Dendritic cell treated with granulocyte-macrophage colony-stimulating factor and Interleukin-4, amounts not matched to agents 40 ng/mL and 50 ng/mL, for 4 days (primary cell): ENCODE results near the gene FOXP2.
"Not testable (repeated sequence)": the region's sequence is repeated elsewhere in the genome, so short reads cannot be mapped to it uniquely, and the experiment has no call there.

Experiments used
- H3K27ac Mint-ChIP-seq: one replicate; pipeline ENCODE4 v1.8.0; 2022; ENCODE audit warnings: mild to moderate bottlenecking, mixed read lengths
- H3K27me3 Mint-ChIP-seq: one replicate; pipeline ENCODE4 v1.8.0; 2022; ENCODE audit warnings: mild to moderate bottlenecking, mixed read lengths
- H3K36me3 Mint-ChIP-seq: one replicate; pipeline ENCODE4 v1.8.0; 2022; ENCODE audit warnings: low read depth, mixed read lengths
- H3K4me1 Mint-ChIP-seq: one replicate; pipeline ENCODE4 v1.8.0; 2022; ENCODE audit warnings: low read depth, mixed read lengths
- H3K4me3 Mint-ChIP-seq: one replicate; pipeline ENCODE4 v1.8.0; 2022; ENCODE audit warnings: mild to moderate bottlenecking, moderate library complexity, mixed read lengths
- H3K9me3 Mint-ChIP-seq: one replicate; pipeline ENCODE4 v1.8.0; 2022; ENCODE audit warnings: mixed read lengths
- intact Hi-C: fragments of 100-400 bp; cut with micrococcal nuclease; formaldehyde crosslinking; loops from one replicate; pipeline ENCODE4 v1.15.0; 2022

FOXP2 gene

GRCh38 chr7:114439581-114439980 is 25.0 kb downstream of the FOXP2 start:
- Mint-ChIP-seq H3K27ac (no peak overlapping the region), H3K36me3 (no peaks in the 10 kb centered on the region), H3K4me1 (no peaks in the 10 kb centered on the region), H3K27me3 (no peaks in the 10 kb centered on the region), H3K9me3 (no peaks in the 10 kb centered on the region), H3K4me3 (no peak overlapping the region)
- intact Hi-C loops, result no loop called here

GRCh38 chr7:114440927-114441326 is 26.3 kb downstream of the FOXP2 start:
- H3K27ac Mint-ChIP-seq, H3K4me1 Mint-ChIP-seq, H3K36me3 Mint-ChIP-seq, H3K9me3 Mint-ChIP-seq, H3K4me3 Mint-ChIP-seq, intact Hi-C loops, H3K27me3 Mint-ChIP-seq: not testable (repeated sequence)

- Mint-ChIP-seq H3K4me3 (no peak overlapping the region), H3K27me3 (no peaks in the 10 kb centered on the region), H3K27ac (no peak overlapping the region), H3K36me3 (no peaks in the 10 kb centered on the region), H3K9me3 (no peaks in the 10 kb centered on the region), H3K4me1 (no peaks in the 10 kb centered on the region)
- intact Hi-C loops, result no loop called here
Observed at GRCh38 chr7:114444196-114444595, 29.6 kb downstream of the FOXP2 start.

GRCh38 chr7:114450431-114450830 is 35.8 kb downstream of the FOXP2 start:
- H3K9me3 Mint-ChIP-seq, result no peaks in the 10 kb centered on the region
- no peaks in the 10 kb centered on the region for H3K36me3 Mint-ChIP-seq
- H3K4me3 Mint-ChIP-seq, result no peak overlapping the region
- H3K27ac Mint-ChIP-seq, result no peak overlapping the region
- H3K27me3 Mint-ChIP-seq, result no peaks in the 10 kb centered on the region
- H3K4me1 Mint-ChIP-seq, result no peaks in the 10 kb centered on the region
- intact Hi-C loops, result no loop called here

- Mint-ChIP-seq H3K36me3 (no peaks in the 10 kb centered on the region), H3K9me3 (peaks cover 7% of the 10 kb centered on the region), H3K4me3 (no peak overlapping the region), H3K27ac (no peak overlapping the region), H3K27me3 (no peaks in the 10 kb centered on the region), H3K4me1 (no peaks in the 10 kb centered on the region)
- intact Hi-C loops, result no loop called here
Observed at GRCh38 chr7:114459574-114459973, 45.0 kb downstream of the FOXP2 start.

- Mint-ChIP-seq H3K4me3 (no peak overlapping the region), H3K27ac (no peak overlapping the region), H3K4me1 (no peaks in the 10 kb centered on the region), H3K27me3 (no peaks in the 10 kb centered on the region), H3K36me3 (no peaks in the 10 kb centered on the region), H3K9me3 (peaks cover 7% of the 10 kb centered on the region)
- intact Hi-C loops, result no loop called here
Observed at GRCh38 chr7:114460021-114460420, 45.4 kb downstream of the FOXP2 start.

GRCh38 chr7:114466917-114467316 is 52.3 kb downstream of the FOXP2 start:
- H3K27me3 Mint-ChIP-seq, result no peaks in the 10 kb centered on the region
- H3K4me3 Mint-ChIP-seq, result no peak overlapping the region
- H3K36me3 Mint-ChIP-seq, result no peaks in the 10 kb centered on the region
- intact Hi-C loops, result no loop called here
- H3K9me3 Mint-ChIP-seq, result no peaks in the 10 kb centered on the region
- no peaks in the 10 kb centered on the region for H3K4me1 Mint-ChIP-seq
- no peak overlapping the region for H3K27ac Mint-ChIP-seq

- no peak overlapping the region for H3K27ac Mint-ChIP-seq
- no peaks in the 10 kb centered on the region for H3K9me3 Mint-ChIP-seq
- H3K4me1 Mint-ChIP-seq, result no peaks in the 10 kb centered on the region
- intact Hi-C loops, result no loop called here
- no peak overlapping the region for H3K4me3 Mint-ChIP-seq
- H3K27me3 Mint-ChIP-seq, result no peaks in the 10 kb centered on the region
- H3K36me3 Mint-ChIP-seq, result no peaks in the 10 kb centered on the region
Observed at GRCh38 chr7:114468844-114469243, 54.2 kb downstream of the FOXP2 start.

GRCh38 chr7:114472896-114473512 is 58.4 kb downstream of the FOXP2 start:
- H3K27me3 Mint-ChIP-seq, result no peaks in the 10 kb centered on the region
- no peak overlapping the region for H3K4me3 Mint-ChIP-seq
- no peaks in the 10 kb centered on the region for H3K36me3 Mint-ChIP-seq
- intact Hi-C loops, result no loop called here
- H3K27ac Mint-ChIP-seq, result no peak overlapping the region
- no peaks in the 10 kb centered on the region for H3K9me3 Mint-ChIP-seq
- no peaks in the 10 kb centered on the region for H3K4me1 Mint-ChIP-seq

- no peaks in the 10 kb centered on the region for H3K36me3 Mint-ChIP-seq
- H3K27ac Mint-ChIP-seq, result no peak overlapping the region
- no peak overlapping the region for H3K4me3 Mint-ChIP-seq
- H3K4me1 Mint-ChIP-seq, result no peaks in the 10 kb centered on the region
- no peaks in the 10 kb centered on the region for H3K27me3 Mint-ChIP-seq
- H3K9me3 Mint-ChIP-seq, result no peaks in the 10 kb centered on the region
- intact Hi-C loops, result no loop called here
Observed at GRCh38 chr7:114478384-114478783, 63.8 kb downstream of the FOXP2 start.

GRCh38 chr7:114481999-114482398 is 67.4 kb downstream of the FOXP2 start:
- H3K27me3 Mint-ChIP-seq, result no peaks in the 10 kb centered on the region
- H3K27ac Mint-ChIP-seq, result no peak overlapping the region
- peaks cover 7% of the 10 kb centered on the region for H3K9me3 Mint-ChIP-seq
- intact Hi-C loops, result no loop called here
- H3K36me3 Mint-ChIP-seq, result no peaks in the 10 kb centered on the region
- no peak overlapping the region for H3K4me3 Mint-ChIP-seq
- no peaks in the 10 kb centered on the region for H3K4me1 Mint-ChIP-seq

- no peaks in the 10 kb centered on the region for H3K36me3 Mint-ChIP-seq
Observed at GRCh38 chr7:114484226-114484625, 69.6 kb downstream of the FOXP2 start.

GRCh38 chr7:114487174-114487573 is 72.6 kb downstream of the FOXP2 start:
- Mint-ChIP-seq H3K27ac (no peak overlapping the region), H3K9me3 (peaks cover 26% of the 10 kb centered on the region), H3K4me3 (no peak overlapping the region), H3K27me3 (no peaks in the 10 kb centered on the region), H3K4me1 (no peaks in the 10 kb centered on the region), H3K36me3 (no peaks in the 10 kb centered on the region)
- intact Hi-C loops, result no loop called here

More at GRCh38 chr7:114484226-114484625, 69.6 kb downstream of the FOXP2 start:
- no peaks in the 10 kb centered on the region for H3K27me3 Mint-ChIP-seq
- peaks cover 19% of the 10 kb centered on the region for H3K9me3 Mint-ChIP-seq
- no peak overlapping the region for H3K27ac Mint-ChIP-seq
- intact Hi-C loops, result no loop called here
- H3K4me3 Mint-ChIP-seq, result no peak overlapping the region
- no peaks in the 10 kb centered on the region for H3K4me1 Mint-ChIP-seq

GRCh38 chr7:114488696-114489095 is 74.1 kb downstream of the FOXP2 start:
- no peaks in the 10 kb centered on the region for H3K36me3 Mint-ChIP-seq
- no peaks in the 10 kb centered on the region for H3K4me1 Mint-ChIP-seq
- no peak overlapping the region for H3K27ac Mint-ChIP-seq
- peaks cover 26% of the 10 kb centered on the region for H3K9me3 Mint-ChIP-seq
- H3K27me3 Mint-ChIP-seq, result no peaks in the 10 kb centered on the region
- H3K4me3 Mint-ChIP-seq, result no peak overlapping the region
- intact Hi-C loops, result no loop called here

GRCh38 chr7:114497491-114497890 is 82.9 kb downstream of the FOXP2 start:
- H3K27me3 Mint-ChIP-seq, intact Hi-C loops, H3K4me3 Mint-ChIP-seq, H3K9me3 Mint-ChIP-seq, H3K4me1 Mint-ChIP-seq, H3K36me3 Mint-ChIP-seq, H3K27ac Mint-ChIP-seq: not testable (repeated sequence)
